NCI-H1092 (cell line): ENCODE results near the gene CCNH.

Experiments used
- DNase-seq: peaks from one replicate; lab custom pipeline; 2025; lab: John Stamatoyannopoulos, UW

The CCNH gene

GRCh38 chr5:87403409-87403808, 9.3 kb downstream of the CCNH start:
- no peak for DNase-seq

- no peak for DNase-seq
Measured at GRCh38 chr5:87401626-87402025, 11.1 kb downstream of the CCNH start.

DNA sequence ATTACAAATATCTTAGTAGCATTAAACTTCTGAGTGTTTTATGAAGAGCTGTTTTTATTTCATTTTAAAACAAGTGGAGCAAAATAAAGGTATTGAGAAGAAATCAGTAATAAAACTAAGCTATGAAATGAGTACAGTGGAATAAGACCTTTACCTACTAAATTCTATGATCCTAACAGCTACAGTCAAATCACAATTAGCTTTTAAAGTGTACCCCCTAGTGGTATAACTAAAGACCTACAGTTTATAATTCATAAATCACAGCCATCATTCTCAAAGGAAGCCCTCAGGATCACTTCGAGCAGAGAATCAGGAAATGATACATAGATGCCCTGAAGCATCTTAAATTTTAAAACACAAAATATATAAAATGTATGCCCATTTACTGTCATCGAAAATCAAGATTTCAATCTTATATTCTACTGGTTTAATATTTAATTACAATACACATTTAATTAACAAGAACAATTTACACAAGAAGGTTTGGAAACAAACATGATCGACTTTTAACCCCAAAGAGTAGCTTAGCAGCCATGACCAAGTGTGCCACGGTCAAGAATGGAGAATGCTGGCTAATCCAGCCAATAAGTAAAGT, 12.3 kb downstream of the CCNH start:
- no peak for DNase-seq

DNA sequence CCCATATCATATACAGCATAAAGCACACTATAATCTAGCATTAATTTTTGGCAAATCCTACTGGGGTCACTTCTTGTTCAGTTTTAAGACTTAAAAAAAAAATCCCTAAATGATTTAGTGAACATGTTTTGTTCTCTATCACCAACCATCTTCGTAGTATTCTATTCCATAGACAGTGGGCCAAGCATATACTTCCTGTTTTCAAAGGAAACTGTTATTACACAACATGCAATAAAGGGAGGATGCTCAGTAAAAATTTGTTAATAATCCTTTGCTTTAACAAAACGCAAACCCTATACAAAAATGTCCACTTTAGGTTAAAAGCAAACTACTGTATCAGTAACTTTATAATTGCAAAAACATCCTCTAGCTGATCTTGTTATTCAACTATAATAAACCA, 13.0 kb downstream of the CCNH start:
- no peak for DNase-seq

DNA sequence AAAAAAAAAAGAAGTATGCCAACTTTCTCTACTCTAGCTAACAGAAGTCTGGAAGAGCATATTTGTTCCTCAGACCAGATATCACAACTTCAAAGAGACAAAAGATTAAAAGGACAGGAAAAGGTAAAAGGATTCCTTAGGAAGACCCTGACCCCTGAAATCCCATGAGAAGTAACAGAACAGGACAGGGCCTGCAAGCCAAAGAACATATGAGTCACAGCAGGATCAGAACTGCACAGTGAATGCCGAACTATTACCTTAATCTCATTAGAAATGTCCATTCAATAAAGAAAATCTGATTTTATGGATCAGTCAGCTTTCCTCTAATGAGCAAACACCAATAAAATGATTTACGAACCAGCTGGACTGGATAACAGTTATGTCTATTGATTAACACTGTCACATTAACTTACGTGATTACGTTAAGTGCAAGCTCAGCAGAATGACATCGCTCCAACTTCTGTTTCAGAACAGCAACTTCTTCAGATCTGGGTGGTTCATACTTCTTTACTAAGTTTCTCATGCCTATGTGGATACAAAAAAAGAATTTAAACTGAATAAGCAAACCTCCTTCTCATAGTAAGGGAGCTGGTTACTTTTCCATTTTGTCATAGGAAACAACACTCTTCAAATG, 13.6 kb downstream of the CCNH start:
- DNase-seq: no peak

GRCh38 chr5:87394411-87395165, 18.1 kb downstream of the CCNH start:
- DNase-seq: no peak

- no peak for DNase-seq
Measured at GRCh38 chr5:87393331-87393730, 19.4 kb downstream of the CCNH start.

- no peak for DNase-seq
Measured at GRCh38 chr5:87392801-87393200, 19.9 kb downstream of the CCNH start.

GRCh38 chr5:87392170-87392569, 20.6 kb downstream of the CCNH start:
- no peak for DNase-seq

DNA sequence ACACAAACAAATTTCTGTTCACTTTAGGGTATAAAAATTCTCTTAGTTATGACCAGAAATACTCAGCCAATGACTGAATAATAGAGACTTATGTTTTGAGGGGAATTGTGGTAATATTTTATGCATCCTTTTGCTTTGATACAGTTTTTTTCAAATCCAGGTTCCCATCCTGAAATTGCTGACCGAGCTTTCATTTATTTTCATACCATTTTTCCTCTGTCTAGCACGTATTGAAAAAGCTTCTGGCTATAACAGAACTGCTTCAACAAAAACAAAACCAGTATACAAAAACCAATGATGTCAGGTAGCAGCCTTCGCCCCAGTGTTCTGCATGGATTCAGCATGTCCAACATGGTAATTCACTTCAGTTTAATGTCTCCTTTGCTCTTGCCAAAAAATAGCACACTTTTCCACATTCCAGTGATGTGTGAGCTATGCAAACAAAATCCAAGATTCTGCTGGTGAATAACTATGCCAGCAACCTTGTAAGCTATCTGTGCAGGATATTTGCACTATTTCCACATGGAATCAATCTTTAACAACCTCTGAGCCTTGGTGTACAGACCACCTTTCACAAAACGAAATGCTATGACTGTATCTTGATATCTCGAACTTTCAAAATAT, 22.0 kb downstream of the CCNH start:
- no peak for DNase-seq

GRCh38 chr5:87390075-87390474, 22.7 kb downstream of the CCNH start:
- no peak for DNase-seq

DNA sequence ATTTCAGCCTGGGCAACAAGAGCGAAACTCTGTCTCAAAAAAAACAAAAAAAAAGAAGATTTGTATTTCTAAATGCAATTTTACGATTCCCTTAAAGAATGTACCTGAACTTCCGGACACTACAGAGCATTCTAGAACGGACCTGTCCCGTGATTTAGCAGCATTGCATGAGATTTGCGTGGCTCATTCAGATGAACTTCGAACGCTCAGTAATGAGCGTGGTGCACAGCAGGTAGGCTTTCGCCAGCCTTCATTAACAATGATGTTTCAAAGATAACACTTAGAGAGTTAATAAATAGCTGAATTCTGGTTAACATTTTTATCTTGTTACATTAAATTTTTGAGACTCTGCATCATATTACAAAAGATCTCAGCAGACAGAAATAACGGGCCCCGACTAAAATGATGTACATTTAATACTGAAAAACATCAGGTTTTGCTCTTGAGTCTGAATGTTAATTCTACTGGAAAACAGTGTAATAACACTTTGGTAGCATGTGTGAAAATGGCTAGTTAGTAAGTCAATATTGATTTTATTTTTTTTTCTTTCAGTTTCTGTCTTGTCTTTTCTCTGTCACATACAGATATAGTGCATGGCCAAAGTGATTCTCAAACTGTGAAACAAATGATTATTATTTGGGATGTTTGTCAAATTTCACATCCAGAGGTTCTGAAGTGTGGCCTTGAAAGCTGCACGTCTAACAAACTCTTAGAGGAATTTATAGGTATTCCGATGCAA, 23.3 kb downstream of the CCNH start:
- no peak for DNase-seq

- no peak for DNase-seq
Measured at GRCh38 chr5:87388129-87388528, 24.6 kb downstream of the CCNH start.

DNA sequence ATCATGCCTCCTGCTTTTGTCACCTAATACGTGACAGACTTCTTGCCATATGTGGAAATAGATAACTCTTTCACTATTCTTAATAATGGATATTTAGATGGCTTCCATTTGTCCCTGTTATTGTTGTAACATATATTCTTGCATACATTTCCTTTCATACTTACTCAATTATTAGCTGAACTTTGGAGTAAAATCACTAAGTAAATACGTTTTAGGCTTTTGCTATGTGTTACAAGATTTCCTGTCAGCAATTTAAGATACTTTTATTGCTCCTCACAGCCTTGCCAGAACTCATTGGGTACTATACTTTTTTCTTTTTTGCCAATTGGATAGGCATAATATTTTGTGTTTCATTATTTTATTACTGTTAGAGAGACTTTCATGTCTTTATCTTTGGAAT, 26.9 kb downstream of the CCNH start:
- DNase-seq: no peak

GRCh38 chr5:87383216-87383615, 29.5 kb downstream of the CCNH start:
- no peak for DNase-seq

- no peak for DNase-seq
Measured at GRCh38 chr5:87382224-87382623, 30.5 kb downstream of the CCNH start.

DNA sequence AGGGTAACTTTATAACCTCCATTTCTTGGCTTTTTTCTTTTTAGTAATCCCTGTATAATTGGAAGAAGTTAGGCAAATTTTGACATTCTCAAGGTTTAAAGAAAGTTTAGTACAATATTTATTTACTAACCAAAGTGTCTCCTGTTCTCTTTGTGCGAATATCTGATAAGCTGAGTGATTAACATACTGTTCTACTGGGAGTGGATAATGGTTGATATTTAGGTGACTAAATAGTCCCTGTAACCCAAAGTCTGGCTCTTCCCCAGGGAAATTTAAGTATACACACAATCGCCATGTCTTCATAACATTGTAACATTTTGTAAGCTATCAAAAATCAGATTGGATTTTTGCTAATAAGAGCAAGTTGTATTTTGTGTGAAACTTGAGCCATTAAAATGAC, 40.0 kb downstream of the CCNH start:
- no peak for DNase-seq

- DNase-seq: no peak
Measured at GRCh38 chr5:87369431-87369830, 43.3 kb downstream of the CCNH start.

- DNase-seq: no peak
Measured at GRCh38 chr5:87368601-87369000, 44.1 kb downstream of the CCNH start.

DNA sequence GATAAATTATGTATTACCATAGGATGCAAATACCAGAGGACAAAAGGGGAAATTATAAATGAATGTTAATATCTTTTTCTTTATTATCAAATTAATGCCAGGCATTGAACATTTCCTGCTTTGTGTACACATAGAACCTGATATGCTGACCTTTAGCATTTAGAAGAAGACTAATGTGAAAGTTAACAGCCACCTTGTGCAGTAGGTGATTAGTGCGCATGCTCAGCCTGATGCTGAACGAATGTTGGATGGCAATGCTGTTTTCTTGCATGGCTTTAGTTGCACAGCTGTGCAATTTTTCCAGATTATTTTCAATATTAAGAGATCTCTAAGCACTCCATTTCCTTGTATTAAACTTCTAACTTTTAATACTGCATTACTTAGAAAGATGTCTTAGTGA, 45.5 kb downstream of the CCNH start:
- DNase-seq: no peak

- DNase-seq: no peak
Measured at GRCh38 chr5:87361536-87362213, 51.1 kb downstream of the CCNH start.

- DNase-seq: no peak
Measured at GRCh38 chr5:87361031-87361445, 51.7 kb downstream of the CCNH start.
